AG09319 (cell line): ENCODE measurements around the gene AKR1C3.

ENCODE experiments used
- DNase-seq: peaks from one replicate; pipeline ENCODE4 v3.0.0-alpha.2; 2010; ENCODE audit warnings: low read depth; ENCODE audit errors: extremely low read depth
- CTCF ChIP-seq: IDR thresholded peaks from 2 replicates; pipeline ENCODE4 v1.5.1; 2011; ENCODE audit warnings: low read depth, mild to moderate bottlenecking, inconsistent platforms, low read length, moderate library complexity

Gene AKR1C3

GRCh38 chr10:5068274-5068984 lies 25.8 kb upstream of the AKR1C3 start:
- no peak for TF ChIP-seq CTCF

GRCh38 chr10:5070648-5071410 lies 23.4 kb upstream of the AKR1C3 start:
- no peak for DNase-seq
- no peak for TF ChIP-seq CTCF

More at GRCh38 chr10:5068274-5068984, 25.8 kb upstream of the AKR1C3 start:
- no peak for DNase-seq

- no peak for TF ChIP-seq CTCF
- DNase-seq, result peak; percentile 89
These were observed 22.6 kb upstream of the AKR1C3 start for GRCh38 chr10:5071411-5072198.

- DNase-seq, result no peak
- no peak for TF ChIP-seq CTCF
These were observed 20.6 kb upstream of the AKR1C3 start for GRCh38 chr10:5073659-5074058.

GRCh38 chr10:5076615-5077014 lies 17.6 kb upstream of the AKR1C3 start:
- TF ChIP-seq CTCF, result no peak
- DNase-seq, result no peak

- no peak for TF ChIP-seq CTCF
These were observed 15.6 kb upstream of the AKR1C3 start for GRCh38 chr10:5078547-5079180.

More at GRCh38 chr10:5078547-5079180, 15.6 kb upstream of the AKR1C3 start:
- no peak for DNase-seq
